ENCODE results near the gene PDE3A. TPM values are rescaled to one million over a fixed set of nuclear protein-coding genes. Genes with fewer than 3 reads are reported as not detected.

The PDE3A gene
- total RNA-seq, 1 donor = 14.8 TPM

GRCh38 chr12:20572451-20572850 lies 204.1 kb downstream of the PDE3A start:
- Histone ChIP-seq H3K36me3 (ENCODE audit: insufficient read depth, low read length) (no peaks in the 10 kb centered on the region), H3K4me3 (ENCODE audit: insufficient read depth, low read length) (no peak overlapping the region), H3K9me3 (ENCODE audit: low read depth, low read length) (no peaks in the 10 kb centered on the region), H4K20me1 (ENCODE audit: insufficient read depth, low read length) (no peaks in the 10 kb centered on the region), H2AFZ (ENCODE audit: low read length) (no peak overlapping the region), H3K27me3 (ENCODE audit: insufficient read depth, low read length) (no peaks in the 10 kb centered on the region), H3K4me1 (ENCODE audit: insufficient read depth, low read length) (no peaks in the 10 kb centered on the region), H3K4me2 (ENCODE audit: insufficient read depth, low read length) (no peak overlapping the region), H3K79me2 (ENCODE audit: insufficient read depth, low read length) (no peaks in the 10 kb centered on the region), H3K27ac (ENCODE audit: low read depth, low read length) (no peak overlapping the region)
- no peak for TF ChIP-seq CTCF (IDR thresholded peaks at IDR 0.05; ENCODE audit: extremely low read depth, low read depth, low read length)
- no peak for DNase-seq (ENCODE audit: insufficient read length, low spot score, missing footprints)

GRCh38 chr12:20576528-20576927 lies 208.2 kb downstream of the PDE3A start:
- no peak overlapping the region for H3K4me2 ChIP-seq (ENCODE audit: insufficient read depth, low read length)
- H2AFZ ChIP-seq (ENCODE audit: low read length) = no peak overlapping the region
- H3K4me3 ChIP-seq (ENCODE audit: insufficient read depth, low read length) = no peak overlapping the region
- no peak for TF ChIP-seq CTCF (IDR thresholded peaks at IDR 0.05; ENCODE audit: extremely low read depth, low read depth, low read length)
- DNase-seq (ENCODE audit: insufficient read length, low spot score, missing footprints) = no peak
- H3K9me3 ChIP-seq (ENCODE audit: low read depth, low read length) = no peaks in the 10 kb centered on the region
- H3K27me3 ChIP-seq (ENCODE audit: insufficient read depth, low read length) = no peaks in the 10 kb centered on the region
- H3K36me3 ChIP-seq (ENCODE audit: insufficient read depth, low read length) = no peaks in the 10 kb centered on the region
- H3K27ac ChIP-seq (ENCODE audit: low read depth, low read length) = no peak overlapping the region
- no peaks in the 10 kb centered on the region for H3K4me1 ChIP-seq (ENCODE audit: insufficient read depth, low read length)
- no peaks in the 10 kb centered on the region for H3K79me2 ChIP-seq (ENCODE audit: insufficient read depth, low read length)
- H4K20me1 ChIP-seq (ENCODE audit: insufficient read depth, low read length) = no peaks in the 10 kb centered on the region

GRCh38 chr12:20577054-20577453 lies 208.7 kb downstream of the PDE3A start:
- DNase-seq (ENCODE audit: insufficient read length, low spot score, missing footprints) = no peak
- no peaks in the 10 kb centered on the region for H3K4me1 ChIP-seq (ENCODE audit: insufficient read depth, low read length)
- H3K9me3 ChIP-seq (ENCODE audit: low read depth, low read length) = no peaks in the 10 kb centered on the region
- H2AFZ ChIP-seq (ENCODE audit: low read length) = no peak overlapping the region
- H4K20me1 ChIP-seq (ENCODE audit: insufficient read depth, low read length) = no peaks in the 10 kb centered on the region
- no peaks in the 10 kb centered on the region for H3K36me3 ChIP-seq (ENCODE audit: insufficient read depth, low read length)
- no peak for TF ChIP-seq CTCF (IDR thresholded peaks at IDR 0.05; ENCODE audit: extremely low read depth, low read depth, low read length)
- H3K27me3 ChIP-seq (ENCODE audit: insufficient read depth, low read length) = no peaks in the 10 kb centered on the region
- H3K4me2 ChIP-seq (ENCODE audit: insufficient read depth, low read length) = no peak overlapping the region
- H3K79me2 ChIP-seq (ENCODE audit: insufficient read depth, low read length) = no peaks in the 10 kb centered on the region
- no peak overlapping the region for H3K4me3 ChIP-seq (ENCODE audit: insufficient read depth, low read length)
- H3K27ac ChIP-seq (ENCODE audit: low read depth, low read length) = no peak overlapping the region

- TF ChIP-seq CTCF (IDR thresholded peaks at IDR 0.05; ENCODE audit: extremely low read depth, low read depth, low read length) = no peak
- no peaks in the 10 kb centered on the region for H3K27me3 ChIP-seq (ENCODE audit: insufficient read depth, low read length)
- H3K36me3 ChIP-seq (ENCODE audit: insufficient read depth, low read length) = no peaks in the 10 kb centered on the region
- H3K27ac ChIP-seq (ENCODE audit: low read depth, low read length) = no peak overlapping the region
- no peaks in the 10 kb centered on the region for H3K79me2 ChIP-seq (ENCODE audit: insufficient read depth, low read length)
- H2AFZ ChIP-seq (ENCODE audit: low read length) = no peak overlapping the region
- no peaks in the 10 kb centered on the region for H4K20me1 ChIP-seq (ENCODE audit: insufficient read depth, low read length)
- H3K4me1 ChIP-seq (ENCODE audit: insufficient read depth, low read length) = no peaks in the 10 kb centered on the region
- DNase-seq (ENCODE audit: insufficient read length, low spot score, missing footprints) = no peak
- H3K9me3 ChIP-seq (ENCODE audit: low read depth, low read length) = no peaks in the 10 kb centered on the region
- H3K4me2 ChIP-seq (ENCODE audit: insufficient read depth, low read length) = peak overlapping the region; percentile 34
- no peak overlapping the region for H3K4me3 ChIP-seq (ENCODE audit: insufficient read depth, low read length)
Observed at GRCh38 chr12:20578142-20578541, 209.8 kb downstream of the PDE3A start.

All from osteoblast (primary cell).